ENCODE results near the gene CDH5.

Gene CDH5

GRCh38 chr16:66390346-66391108 is 24.0 kb downstream of the CDH5 start:
- H3K36me3 Mint-ChIP-seq (ENCODE audit: low read depth) = no peaks in the 10 kb centered on the region
- H3K27ac Mint-ChIP-seq = no peak overlapping the region
- H3K4me3 Mint-ChIP-seq = no peak overlapping the region
- H3K9me3 Mint-ChIP-seq = no peaks in the 10 kb centered on the region
- H3K4me1 Mint-ChIP-seq (ENCODE audit: low read depth) = no peaks in the 10 kb centered on the region
- peaks cover 9% of the 10 kb centered on the region for H3K27me3 Mint-ChIP-seq

- Mint-ChIP-seq H3K27ac (no peak overlapping the region), H3K4me3 (no peak overlapping the region), H3K9me3 (no peaks in the 10 kb centered on the region), H3K4me1 (ENCODE audit: low read depth) (no peaks in the 10 kb centered on the region), H3K36me3 (ENCODE audit: low read depth) (no peaks in the 10 kb centered on the region), H3K27me3 (peaks cover 3% of the 10 kb centered on the region)
Observed at GRCh38 chr16:66391726-66392670, 25.5 kb downstream of the CDH5 start.

GRCh38 chr16:66395806-66396555 is 29.5 kb downstream of the CDH5 start:
- Mint-ChIP-seq H3K9me3 (no peaks in the 10 kb centered on the region), H3K4me3 (no peak overlapping the region), H3K36me3 (ENCODE audit: low read depth) (no peaks in the 10 kb centered on the region), H3K27me3 (no peaks in the 10 kb centered on the region), H3K4me1 (ENCODE audit: low read depth) (no peaks in the 10 kb centered on the region), H3K27ac (no peak overlapping the region)

- no peak overlapping the region for H3K4me3 Mint-ChIP-seq
- no peak overlapping the region for H3K27ac Mint-ChIP-seq
- no peaks in the 10 kb centered on the region for H3K36me3 Mint-ChIP-seq (ENCODE audit: low read depth)
- no peaks in the 10 kb centered on the region for H3K9me3 Mint-ChIP-seq
- H3K27me3 Mint-ChIP-seq = no peaks in the 10 kb centered on the region
- H3K4me1 Mint-ChIP-seq (ENCODE audit: low read depth) = no peaks in the 10 kb centered on the region
Observed at GRCh38 chr16:66397736-66398433, 31.4 kb downstream of the CDH5 start.

- no peaks in the 10 kb centered on the region for H3K9me3 Mint-ChIP-seq
- no peak overlapping the region for H3K27ac Mint-ChIP-seq
- H3K36me3 Mint-ChIP-seq (ENCODE audit: low read depth) = no peaks in the 10 kb centered on the region
- no peak overlapping the region for H3K4me3 Mint-ChIP-seq
- H3K27me3 Mint-ChIP-seq = no peaks in the 10 kb centered on the region
- no peaks in the 10 kb centered on the region for H3K4me1 Mint-ChIP-seq (ENCODE audit: low read depth)
Observed at GRCh38 chr16:66399031-66399430, 32.5 kb downstream of the CDH5 start.

- Mint-ChIP-seq H3K4me1 (ENCODE audit: low read depth) (no peaks in the 10 kb centered on the region), H3K9me3 (no peaks in the 10 kb centered on the region), H3K36me3 (ENCODE audit: low read depth) (no peaks in the 10 kb centered on the region), H3K27ac (no peak overlapping the region), H3K27me3 (peaks cover 2% of the 10 kb centered on the region), H3K4me3 (no peak overlapping the region)
Observed at GRCh38 chr16:66399930-66400329, 33.4 kb downstream of the CDH5 start.

GRCh38 chr16:66400503-66401380 is 34.3 kb downstream of the CDH5 start:
- Mint-ChIP-seq H3K27ac (no peak overlapping the region), H3K27me3 (peaks cover 10% of the 10 kb centered on the region), H3K9me3 (no peaks in the 10 kb centered on the region), H3K4me1 (ENCODE audit: low read depth) (no peaks in the 10 kb centered on the region), H3K36me3 (ENCODE audit: low read depth) (no peaks in the 10 kb centered on the region), H3K4me3 (no peak overlapping the region)

- Mint-ChIP-seq H3K27ac (no peak overlapping the region), H3K4me1 (ENCODE audit: low read depth) (no peaks in the 10 kb centered on the region), H3K36me3 (ENCODE audit: low read depth) (no peaks in the 10 kb centered on the region), H3K4me3 (no peak overlapping the region), H3K9me3 (no peaks in the 10 kb centered on the region), H3K27me3 (peaks cover 17% of the 10 kb centered on the region)
Observed at GRCh38 chr16:66401610-66402009, 35.1 kb downstream of the CDH5 start.

- H3K36me3 Mint-ChIP-seq (ENCODE audit: low read depth) = no peaks in the 10 kb centered on the region
- H3K4me1 Mint-ChIP-seq (ENCODE audit: low read depth) = peaks cover 4% of the 10 kb centered on the region
- peaks cover 17% of the 10 kb centered on the region for H3K27me3 Mint-ChIP-seq
- H3K27ac Mint-ChIP-seq = no peak overlapping the region
- no peaks in the 10 kb centered on the region for H3K9me3 Mint-ChIP-seq
- no peak overlapping the region for H3K4me3 Mint-ChIP-seq
Observed at GRCh38 chr16:66402166-66402565, 35.7 kb downstream of the CDH5 start.

GRCh38 chr16:66402591-66403230 is 36.2 kb downstream of the CDH5 start:
- Mint-ChIP-seq H3K27ac (no peak overlapping the region), H3K36me3 (ENCODE audit: low read depth) (no peaks in the 10 kb centered on the region), H3K9me3 (no peaks in the 10 kb centered on the region), H3K4me3 (no peak overlapping the region), H3K4me1 (ENCODE audit: low read depth) (peaks cover 7% of the 10 kb centered on the region), H3K27me3 (peaks cover 17% of the 10 kb centered on the region)

- Mint-ChIP-seq H3K4me3 (no peak overlapping the region), H3K27ac (no peak overlapping the region), H3K36me3 (ENCODE audit: low read depth) (no peaks in the 10 kb centered on the region), H3K9me3 (no peaks in the 10 kb centered on the region), H3K4me1 (ENCODE audit: low read depth) (peaks cover 17% of the 10 kb centered on the region), H3K27me3 (peaks cover 17% of the 10 kb centered on the region)
Observed at GRCh38 chr16:66403531-66404145, 37.1 kb downstream of the CDH5 start.

GRCh38 chr16:66405057-66405783 is 38.7 kb downstream of the CDH5 start:
- peaks cover 27% of the 10 kb centered on the region for H3K4me1 Mint-ChIP-seq (ENCODE audit: low read depth)
- H3K4me3 Mint-ChIP-seq = no peak overlapping the region
- H3K9me3 Mint-ChIP-seq = no peaks in the 10 kb centered on the region
- H3K27ac Mint-ChIP-seq = no peak overlapping the region
- peaks cover 17% of the 10 kb centered on the region for H3K27me3 Mint-ChIP-seq
- H3K36me3 Mint-ChIP-seq (ENCODE audit: low read depth) = no peaks in the 10 kb centered on the region
